HCT116 (cell line): ENCODE measurements around the gene SPG7. TPM values are rescaled to one million over a fixed set of nuclear protein-coding genes. Genes with fewer than 3 reads are reported as not detected.

Experiments
- ATAC-seq: fragments of 200-7000 bp; cut with Tn5 transposase; 2 replicates; pipeline ENCODE4 v1.9.1; 2020; ENCODE audit warnings: mild to moderate bottlenecking, moderate library complexity
- BruUV-seq: library from RNA; stranded (reverse); fragments of 400-500 nt; replicated peaks from 2 replicates; lab custom pipeline; 2021; lab: Mats Ljungman, UMichigan
- CTCF ChIA-PET: fragments of 300-600 bp; sonication (Branson Sonifier 250); formaldehyde crosslinking; loops from one replicate; lab custom pipeline; 2021; ENCODE audit warnings: antibody characterized with exemption; lab: Charles Lee
- POLR2A ChIA-PET: fragments of 300-600, 350-600 bp; sonication (Branson Sonifier 250); formaldehyde crosslinking; loops from one replicate; lab custom pipeline; 2021; ENCODE audit warnings: antibody characterized with exemption; lab: Charles Lee
- RAD21 ChIA-PET, 2 experiments: fragments of 300-600 bp; sonication (Branson Sonifier 250); formaldehyde crosslinking; loops; one replicate each; lab custom pipeline; 2023; ENCODE audit warnings: low total read pairs in 2 of 2; ENCODE audit not compliant: uncharacterized antibody in 2 of 2, unreplicated experiment in 2 of 2, low non-redundant PET in 1 of 2; lab: Charles Lee
- DNase-seq: peaks from one replicate; pipeline ENCODE4 v3.0.0-alpha.2; 2010; ENCODE audit warnings: low read depth, low spot score
- H2AFZ ChIP-seq: fragments of 200-600 bp; shearing (Covaris generic), sonication (generic); 2 replicates; pipeline ENCODE4 v1.6.1; 2017; ENCODE audit warnings: low read depth, mixed run types, mixed read lengths, antibody characterized with exemption, low read length; ENCODE audit not compliant: poor library complexity, severe bottlenecking
- H3K27ac ChIP-seq: 2 replicates; pipeline ENCODE4 v1.5.1; 2012; ENCODE audit warnings: low read depth, low read length
- H3K27me3 ChIP-seq: fragments of 200-600 bp; sonication (generic); 2 replicates; pipeline ENCODE4 v1.6.1; 2016; ENCODE audit warnings: mixed run types, low read length, mixed read lengths; ENCODE audit not compliant: insufficient read depth
- H3K36me3 ChIP-seq, 2 experiments: fragments of 200-500 bp in 1 of 2; fragments of 200-600 bp in 1 of 2; sonication (Bioruptor generic) in 1 of 2; sonication (generic) in 1 of 2; 2 replicates each; pipeline versions ENCODE4 v1.5.1 to v1.6.1; 2014 to 2016; ENCODE audit warnings: low read length in 2 of 2, inconsistent platforms in 1 of 2, mixed read lengths in 1 of 2, mixed run types in 1 of 2; ENCODE audit not compliant: insufficient read depth in 2 of 2, control insufficient read depth in 1 of 2
- H3K4me1 ChIP-seq, 2 experiments: fragments of 200-600 bp in 1 of 2; sonication (generic) in 1 of 2; 2 replicates each; pipeline versions ENCODE4 v1.5.1 to v1.6.1; 2012 to 2017; ENCODE audit warnings: low read length in 2 of 2, inconsistent platforms in 1 of 2, mild to moderate bottlenecking in 1 of 2, mixed read lengths in 1 of 2, mixed run types in 1 of 2, moderate library complexity in 1 of 2; ENCODE audit not compliant: insufficient read depth in 2 of 2, control insufficient read depth in 1 of 2
- H3K4me2 ChIP-seq: fragments of 200-600 bp; sonication (generic); 2 replicates; pipeline ENCODE4 v1.6.1; 2017; ENCODE audit warnings: mixed run types, low read length, mixed read lengths
- H3K4me3 ChIP-seq, 2 experiments: fragments of 200-600 bp in 1 of 2; sonication (generic) in 1 of 2; replicated peaks in 1 of 2; 2 replicates each; pipeline ENCODE4 v1.5.1; 2011 to 2016; ENCODE audit warnings: low read length in 2 of 2, control low read depth in 1 of 2, low read depth in 1 of 2, mild to moderate bottlenecking in 1 of 2, mixed read lengths in 1 of 2, mixed run types in 1 of 2
- H3K79me2 ChIP-seq: fragments of 200-600 bp; sonication (generic); 2 replicates; pipeline ENCODE4 v1.6.1; 2017; ENCODE audit warnings: mild to moderate bottlenecking, mixed run types, low read length, moderate library complexity, mixed read lengths; ENCODE audit not compliant: insufficient read depth
- H3K9ac ChIP-seq: fragments of 200-600 bp; sonication (generic); 2 replicates; pipeline ENCODE4 v1.6.1; 2016; ENCODE audit warnings: low read length, mixed read lengths
- H3K9me2 ChIP-seq: fragments of 200-600 bp; sonication (generic), shearing (Covaris generic); 2 replicates; pipeline ENCODE4 v1.6.1; 2017; ENCODE audit warnings: mixed run types, mild to moderate bottlenecking, moderate library complexity; ENCODE audit not compliant: insufficient read depth
- H3K9me3 ChIP-seq, 2 experiments: fragments of 200-500 bp in 1 of 2; fragments of 200-600 bp in 1 of 2; sonication (Bioruptor generic) in 1 of 2; sonication (generic) in 1 of 2; 2 replicates each; pipeline ENCODE4 v1.6.1; 2014 to 2017; ENCODE audit warnings: low read length in 2 of 2, mixed read lengths in 2 of 2, inconsistent platforms in 1 of 2, low read depth in 1 of 2, mild to moderate bottlenecking in 1 of 2, mixed run types in 1 of 2, moderate library complexity in 1 of 2; ENCODE audit not compliant: control insufficient read depth in 1 of 2, insufficient read depth in 1 of 2
- H4K20me1 ChIP-seq: fragments of 200-600 bp; sonication (generic), shearing (Covaris generic); 2 replicates; pipeline ENCODE4 v1.6.1; 2017; ENCODE audit warnings: mixed run types, mild to moderate bottlenecking, moderate library complexity; ENCODE audit not compliant: insufficient read depth
- CTCF ChIP-seq, 3 experiments: fragments of 200-600 bp in 1 of 3; sonication (generic) in 1 of 3; IDR thresholded peaks in 2 of 3; conservative IDR thresholded peaks in 1 of 3; 2 replicates each; pipeline ENCODE4 v1.5.1; 2012 to 2017; ENCODE audit warnings: low read depth in 2 of 3, low read length in 2 of 3, antibody characterized with exemption in 1 of 3, borderline replicate concordance in 1 of 3, control low read depth in 1 of 3, mild to moderate bottlenecking in 1 of 3, mixed read lengths in 1 of 3, mixed run types in 1 of 3, moderate library complexity in 1 of 3; ENCODE audit not compliant: insufficient read depth in 1 of 3
- EZH2phosphoT487 ChIP-seq: fragments of 200-600 bp; IDR thresholded peaks from 2 replicates; pipeline ENCODE4 v1.6.1; 2018; ENCODE audit warnings: antibody characterized with exemption, borderline replicate concordance
- ZFX ChIP-seq: fragments of 450-650 bp; IDR thresholded peaks from 2 replicates; pipeline ENCODE4 v1.6.1; 2017
- intact Hi-C: fragments of 100-400 bp; cut with micrococcal nuclease; formaldehyde crosslinking; loops from 2 replicates; pipeline ENCODE4 v1.10.0; 2022
- total RNA-seq: library from RNA; stranded (reverse); gene quantifications from one replicate; pipeline ENCODE4 v1.2.1, GENCODE V29; 2021; ENCODE audit not compliant: unreplicated experiment

Gene SPG7
- total RNA-seq, 1 experiment from 2014 or later, result 116 TPM

GRCh38 chr16:89489040-89489897 lies 18.9 kb upstream of the SPG7 start (continued):
- no peak; a peak in 1 of 6 replicates for TF ChIP-seq CTCF (IDR thresholded peaks at IDR 0.05 in 2 of 3, conservative IDR thresholded peaks at IDR 0.05 in 1 of 3; ENCODE audit: borderline replicate concordance in 1 of 3, insufficient read depth in 1 of 3, low read depth in 2 of 3, low read length in 2 of 3)

- H3K9me3 ChIP-seq, result no peaks in the 10 kb centered on the region
- no peaks in the 10 kb centered on the region for H3K27me3 ChIP-seq
- peak overlapping the region; percentile 81; the same call in 1 of the 2 replicates for H3K4me2 ChIP-seq
- H3K4me3 ChIP-seq, result peak overlapping the region; percentile 59 to 74
- BruUV-seq, result no TSS peak
- peaks cover 20 to 39% of the 10 kb centered on the region in 2 experiments for H3K4me1 ChIP-seq
- peaks cover 61% of the 10 kb centered on the region for H3K79me2 ChIP-seq
- H3K36me3 ChIP-seq, result no peaks in the 10 kb centered on the region; a peak in 1 of 4 replicates
- peak overlapping the region; percentile 95; the same call in 1 of the 2 replicates for H3K27ac ChIP-seq
- intact Hi-C loops, result loop anchor here (2.0 to 5.0 kb wide), 3 partner anchors 15 to 158 kb away; no protein-coding TSS in a partner anchor
- peak; percentile 98 for TF ChIP-seq ZFX
- TF ChIP-seq EZH2phosphoT487, result no peak
- H4K20me1 ChIP-seq, result peaks cover 36% of the 10 kb centered on the region; the same call in 1 of the 2 replicates
- no peak for DNase-seq
- ChIA-PET RAD21 (interaction anchor here in 1 of 2 experiments (0.6 kb wide), 1 partner anchor 169 kb away, joined by 3 read pairs; no protein-coding TSS in a partner anchor), CTCF (interaction anchor here (0.6 kb wide), 2 partner anchors 126 to 146 kb away, joined by 3 to 4 read pairs; no protein-coding TSS in a partner anchor), POLR2A (no interaction called here)
- no peaks in the 10 kb centered on the region for H3K9me2 ChIP-seq
- peak overlapping the region; percentile 77 for H3K9ac ChIP-seq
- no peak overlapping the region for H2AFZ ChIP-seq
- no peak for ATAC-seq
Measured at GRCh38 chr16:89489898-89490438, 18.2 kb upstream of the SPG7 start.
